Lower leg skin (tissue), 3 donors: Measurements from ENCODE around the gene SPOCK1.

ENCODE experiments used
- POLR2A ChIP-seq, 2 donors: fragments of 450-650 bp; IDR thresholded peaks; one replicate each; pipeline ENCODE4 v1.6.1; 2016 to 2017; ENCODE audit warnings: antibody characterized with exemption in 2 of 2, mild to moderate bottlenecking in 1 of 2, moderate library complexity in 1 of 2
- TF ChIP-seq, protein P1 (sequence below), 3 donors: fragments of 450-650 bp; IDR thresholded peaks; one replicate each; pipeline ENCODE4 v1.5.1; 2016; ENCODE audit warnings: antibody characterized with exemption in 3 of 3, mild to moderate bottlenecking in 3 of 3, moderate library complexity in 2 of 3

DNA sequence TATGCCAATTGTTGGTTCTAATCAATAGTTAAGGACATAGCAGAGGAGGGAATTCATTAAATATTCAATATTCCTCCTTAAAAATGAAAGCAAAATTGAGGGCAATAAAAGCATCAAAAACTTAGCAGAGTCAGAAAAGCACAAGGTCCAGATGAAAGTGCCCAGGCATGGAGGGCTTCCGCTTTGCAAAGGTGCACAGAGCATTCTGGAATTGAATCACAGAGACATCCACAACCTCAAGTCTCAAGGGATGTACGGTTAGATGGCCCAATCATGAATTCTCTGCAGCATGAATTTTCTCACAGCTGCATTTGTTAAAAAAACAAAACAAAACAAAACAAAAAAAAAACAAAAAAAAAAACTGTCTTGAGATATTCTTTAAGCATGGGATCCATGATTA lies 253.7 kb downstream of the SPOCK1 start:
- TF ChIP-seq, protein P1, sequence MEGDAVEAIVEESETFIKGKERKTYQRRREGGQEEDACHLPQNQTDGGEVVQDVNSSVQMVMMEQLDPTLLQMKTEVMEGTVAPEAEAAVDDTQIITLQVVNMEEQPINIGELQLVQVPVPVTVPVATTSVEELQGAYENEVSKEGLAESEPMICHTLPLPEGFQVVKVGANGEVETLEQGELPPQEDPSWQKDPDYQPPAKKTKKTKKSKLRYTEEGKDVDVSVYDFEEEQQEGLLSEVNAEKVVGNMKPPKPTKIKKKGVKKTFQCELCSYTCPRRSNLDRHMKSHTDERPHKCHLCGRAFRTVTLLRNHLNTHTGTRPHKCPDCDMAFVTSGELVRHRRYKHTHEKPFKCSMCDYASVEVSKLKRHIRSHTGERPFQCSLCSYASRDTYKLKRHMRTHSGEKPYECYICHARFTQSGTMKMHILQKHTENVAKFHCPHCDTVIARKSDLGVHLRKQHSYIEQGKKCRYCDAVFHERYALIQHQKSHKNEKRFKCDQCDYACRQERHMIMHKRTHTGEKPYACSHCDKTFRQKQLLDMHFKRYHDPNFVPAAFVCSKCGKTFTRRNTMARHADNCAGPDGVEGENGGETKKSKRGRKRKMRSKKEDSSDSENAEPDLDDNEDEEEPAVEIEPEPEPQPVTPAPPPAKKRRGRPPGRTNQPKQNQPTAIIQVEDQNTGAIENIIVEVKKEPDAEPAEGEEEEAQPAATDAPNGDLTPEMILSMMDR (IDR thresholded peaks at IDR 0.05): no peak
- no peak for TF ChIP-seq POLR2A (IDR thresholded peaks at IDR 0.05)
